ENCODE measurements around the gene HEPN1.

HEPN1 gene

GRCh38 chr11:124878759-124879492 lies 40.1 kb upstream of the HEPN1 start:
- Histone ChIP-seq H3K9ac (no peak overlapping the region), H3K79me2 (no peaks in the 10 kb centered on the region), H3K9me3 (ENCODE audit: control insufficient read depth, low read length) (no peaks in the 10 kb centered on the region), H3K36me3 (ENCODE audit: control insufficient read depth, insufficient read depth, low read length) (no peaks in the 10 kb centered on the region), H3K4me3 (ENCODE audit: low read depth, low read length) (no peak overlapping the region), H3K27ac (no peak overlapping the region), H2AFZ (no peak overlapping the region), H3K27me3 (ENCODE audit: control insufficient read depth, insufficient read depth, low read length) (no peaks in the 10 kb centered on the region), H3K4me1 (no peaks in the 10 kb centered on the region), H3K4me2 (ENCODE audit: low read length) (no peak overlapping the region)
- TF ChIP-seq CTCF (IDR thresholded peaks at IDR 0.05), result no peak

GRCh38 chr11:124879493-124880289 lies 39.4 kb upstream of the HEPN1 start:
- Histone ChIP-seq H3K4me1 (no peaks in the 10 kb centered on the region), H3K9ac (no peak overlapping the region), H3K4me2 (ENCODE audit: low read length) (no peak overlapping the region)

GRCh38 chr11:124880290-124880611 lies 38.8 kb upstream of the HEPN1 start:
- H3K36me3 ChIP-seq (ENCODE audit: control insufficient read depth, insufficient read depth, low read length), result no peaks in the 10 kb centered on the region
- H3K27ac ChIP-seq, result no peak overlapping the region
- no peak for TF ChIP-seq CTCF (IDR thresholded peaks at IDR 0.05)
- H2AFZ ChIP-seq, result no peak overlapping the region
- no peak overlapping the region for H3K4me2 ChIP-seq (ENCODE audit: low read length)
- no peaks in the 10 kb centered on the region for H3K27me3 ChIP-seq (ENCODE audit: control insufficient read depth, insufficient read depth, low read length)
- no peak overlapping the region for H3K9ac ChIP-seq
- no peaks in the 10 kb centered on the region for H3K9me3 ChIP-seq (ENCODE audit: control insufficient read depth, low read length)
- no peaks in the 10 kb centered on the region for H3K79me2 ChIP-seq
- no peaks in the 10 kb centered on the region for H3K4me1 ChIP-seq
- H3K4me3 ChIP-seq (ENCODE audit: low read depth, low read length), result no peak overlapping the region

More at GRCh38 chr11:124879493-124880289, 39.4 kb upstream of the HEPN1 start:
- Histone ChIP-seq H2AFZ (no peak overlapping the region), H3K36me3 (ENCODE audit: control insufficient read depth, insufficient read depth, low read length) (no peaks in the 10 kb centered on the region), H3K4me3 (ENCODE audit: low read depth, low read length) (no peak overlapping the region), H3K27ac (no peak overlapping the region), H3K9me3 (ENCODE audit: control insufficient read depth, low read length) (no peaks in the 10 kb centered on the region), H3K79me2 (no peaks in the 10 kb centered on the region), H3K27me3 (ENCODE audit: control insufficient read depth, insufficient read depth, low read length) (no peaks in the 10 kb centered on the region)
- TF ChIP-seq CTCF (IDR thresholded peaks at IDR 0.05), result no peak

- H3K4me1 ChIP-seq, result no peaks in the 10 kb centered on the region
- no peak overlapping the region for H2AFZ ChIP-seq
- H3K27ac ChIP-seq, result no peak overlapping the region
- H3K9me3 ChIP-seq (ENCODE audit: control insufficient read depth, low read length), result no peaks in the 10 kb centered on the region
- no peaks in the 10 kb centered on the region for H3K36me3 ChIP-seq (ENCODE audit: control insufficient read depth, insufficient read depth, low read length)
- H3K4me2 ChIP-seq (ENCODE audit: low read length), result no peak overlapping the region
- TF ChIP-seq CTCF (IDR thresholded peaks at IDR 0.05), result no peak
- no peaks in the 10 kb centered on the region for H3K79me2 ChIP-seq
- no peak overlapping the region for H3K9ac ChIP-seq
- no peak overlapping the region for H3K4me3 ChIP-seq (ENCODE audit: low read depth, low read length)
- no peaks in the 10 kb centered on the region for H3K27me3 ChIP-seq (ENCODE audit: control insufficient read depth, insufficient read depth, low read length)
Measured at GRCh38 chr11:124880958-124881357, 38.1 kb upstream of the HEPN1 start.

All from parathyroid adenoma (tissue), 2 donors.